Choroid plexus epithelial cell (primary cell): Measurements from ENCODE around the gene SERPINA5.

Experiments
- DNase-seq: peaks from one replicate; pipeline ENCODE4 v3.0.0-alpha.2; 2010; ENCODE audit warnings: low read depth
- H3K4me3 ChIP-seq: 2 replicates; pipeline ENCODE4 v1.5.1; 2011; ENCODE audit warnings: low read depth, mild to moderate bottlenecking, control low read depth, low read length, moderate library complexity
- CTCF ChIP-seq: conservative IDR thresholded peaks from 2 replicates; pipeline ENCODE4 v1.5.1; 2011; ENCODE audit warnings: low read depth, mild to moderate bottlenecking, control low read depth, inconsistent platforms, low read length, moderate library complexity

Gene SERPINA5

GRCh38 chr14:94581127-94581999, at the start of gene SERPINA5:
TSS of gene SERPINA5 (plus strand) at chr14:94581426. CDS start at chr14:94587363, 5,937 bp downstream.
- no peak for TF ChIP-seq CTCF
- H3K4me3 ChIP-seq, result no peak within 1 kb of the TSS
- peak; percentile 64 for DNase-seq

GRCh38 chr14:94532447-94532846, 48.8 kb upstream of the SERPINA5 start:
- H3K4me3 ChIP-seq, result no peak overlapping the region
- TF ChIP-seq CTCF, result no peak
- DNase-seq, result peak; percentile 59

- H3K4me3 ChIP-seq, result no peak overlapping the region
- TF ChIP-seq CTCF, result no peak
- no peak for DNase-seq
Observed at GRCh38 chr14:94535506-94535905, 45.7 kb upstream of the SERPINA5 start.

- DNase-seq, result peak; percentile 57
- peak; percentile 50 for TF ChIP-seq CTCF
Observed at GRCh38 chr14:94536836-94537235, 44.4 kb upstream of the SERPINA5 start.

GRCh38 chr14:94538070-94538740, 43.0 kb upstream of the SERPINA5 start:
- no peak for DNase-seq
- no peak for TF ChIP-seq CTCF
- no peak overlapping the region for H3K4me3 ChIP-seq

More at GRCh38 chr14:94536836-94537235, 44.4 kb upstream of the SERPINA5 start:
- no peak overlapping the region for H3K4me3 ChIP-seq

- no peak for TF ChIP-seq CTCF
- H3K4me3 ChIP-seq, result no peak overlapping the region
- DNase-seq, result no peak
Observed at GRCh38 chr14:94539181-94539580, 42.0 kb upstream of the SERPINA5 start.
